M059J (cell line): ENCODE data around the gene CNTRL. TPM values are rescaled to one million over a fixed set of nuclear protein-coding genes. Genes with fewer than 3 reads are reported as not detected.

Experiments
- DNase-seq: peaks from one replicate; pipeline ENCODE4 v3.0.0-alpha.2; 2012; ENCODE audit warnings: low read depth
- total RNA-seq: library from RNA; depleted of rRNA; stranded (reverse); fragments of >200 nt; shearing (Covaris generic); gene quantifications from 2 replicates; pipeline ENCODE4 v1.2.3, GENCODE V29; 2014

Gene CNTRL
- total RNA-seq, 1 experiment from 2014 or later, result 10.1 TPM

DNA sequence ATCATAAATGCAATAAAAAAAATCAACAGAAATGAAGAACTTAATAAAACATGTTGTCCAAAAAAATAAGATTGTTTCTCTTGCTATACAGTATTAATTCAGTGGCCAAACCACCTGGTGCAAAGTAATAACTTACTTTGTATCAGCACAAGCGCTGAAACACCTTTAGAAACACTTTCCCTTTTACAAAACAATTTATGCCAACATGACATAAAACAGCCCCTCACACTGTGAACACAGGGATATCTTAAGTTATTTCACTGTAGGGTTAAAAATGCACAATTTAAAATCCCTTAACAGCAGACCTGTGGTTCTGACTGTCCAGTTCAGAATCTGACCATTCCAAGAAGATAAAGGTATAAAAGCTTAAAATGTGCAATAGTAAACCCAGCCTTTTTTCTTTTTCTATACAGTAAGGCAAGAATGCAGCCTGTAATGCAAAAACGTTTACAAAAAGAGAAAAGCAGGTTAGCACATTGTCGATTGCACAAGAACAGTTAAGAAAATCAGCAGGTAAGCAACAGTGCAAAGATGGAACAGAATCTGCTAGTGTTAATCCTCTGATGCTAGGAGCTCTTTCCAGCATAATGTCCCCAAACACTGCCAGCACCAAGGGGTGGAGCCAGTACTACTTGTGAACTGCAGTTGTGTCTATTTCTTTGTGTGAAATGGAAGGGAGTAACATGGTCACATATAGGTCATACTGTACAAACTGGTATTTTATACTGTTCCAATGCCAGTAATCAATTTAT is 105.4 kb downstream of the CNTRL start:
- DNase-seq, result no peak

DNA sequence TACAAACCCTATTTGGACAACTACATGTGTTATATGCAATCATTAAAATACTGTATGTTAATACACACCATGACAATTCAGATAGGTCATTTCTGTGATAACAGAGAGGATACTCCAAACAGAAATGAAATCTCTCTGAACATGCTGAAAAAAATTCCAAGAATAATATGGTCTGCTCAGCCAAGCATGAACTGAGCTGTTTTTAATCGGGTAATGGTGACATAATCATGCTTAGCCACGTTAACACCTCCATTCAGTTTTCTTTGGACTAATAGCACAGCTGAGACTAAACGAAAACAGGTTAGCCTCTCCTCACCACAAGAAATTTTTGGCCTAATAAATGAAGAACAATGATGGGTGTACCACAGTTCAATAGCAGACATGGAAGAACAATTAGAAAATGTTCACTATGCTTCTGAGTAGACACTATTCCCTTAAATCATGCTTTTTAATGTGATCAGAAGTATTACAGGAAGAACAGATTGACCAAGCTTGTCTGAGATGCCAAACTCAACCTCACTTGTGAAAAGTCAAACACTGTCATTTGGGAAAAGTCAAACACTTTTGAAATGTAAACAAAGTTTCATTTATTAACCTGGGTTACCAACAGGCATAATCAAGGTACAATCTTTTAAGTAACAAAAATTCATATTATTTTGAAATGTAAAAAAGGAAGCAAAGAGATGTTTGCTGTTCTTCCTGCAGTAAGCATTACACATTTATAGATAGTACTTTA is 107.5 kb downstream of the CNTRL start:
- DNase-seq, result no peak

DNA sequence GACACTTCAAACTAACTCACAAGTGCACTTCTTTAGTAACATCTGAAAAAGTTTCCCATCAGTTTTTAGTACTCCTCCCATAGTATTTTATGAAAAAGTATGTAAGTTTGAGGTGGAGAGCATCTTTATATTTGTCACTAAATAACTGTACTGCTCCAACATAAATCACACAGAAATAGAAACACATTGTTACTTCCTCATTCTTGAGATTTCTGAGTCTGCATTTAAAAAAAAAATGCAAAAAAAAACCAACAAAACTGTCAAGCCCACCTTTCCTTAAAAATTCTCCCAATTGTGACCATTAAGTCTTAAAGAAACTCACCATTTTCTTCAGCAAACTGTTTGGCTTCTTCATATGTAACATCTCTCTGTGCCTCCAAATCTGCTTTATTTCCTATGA is 108.2 kb downstream of the CNTRL start:
- DNase-seq, result no peak

DNA sequence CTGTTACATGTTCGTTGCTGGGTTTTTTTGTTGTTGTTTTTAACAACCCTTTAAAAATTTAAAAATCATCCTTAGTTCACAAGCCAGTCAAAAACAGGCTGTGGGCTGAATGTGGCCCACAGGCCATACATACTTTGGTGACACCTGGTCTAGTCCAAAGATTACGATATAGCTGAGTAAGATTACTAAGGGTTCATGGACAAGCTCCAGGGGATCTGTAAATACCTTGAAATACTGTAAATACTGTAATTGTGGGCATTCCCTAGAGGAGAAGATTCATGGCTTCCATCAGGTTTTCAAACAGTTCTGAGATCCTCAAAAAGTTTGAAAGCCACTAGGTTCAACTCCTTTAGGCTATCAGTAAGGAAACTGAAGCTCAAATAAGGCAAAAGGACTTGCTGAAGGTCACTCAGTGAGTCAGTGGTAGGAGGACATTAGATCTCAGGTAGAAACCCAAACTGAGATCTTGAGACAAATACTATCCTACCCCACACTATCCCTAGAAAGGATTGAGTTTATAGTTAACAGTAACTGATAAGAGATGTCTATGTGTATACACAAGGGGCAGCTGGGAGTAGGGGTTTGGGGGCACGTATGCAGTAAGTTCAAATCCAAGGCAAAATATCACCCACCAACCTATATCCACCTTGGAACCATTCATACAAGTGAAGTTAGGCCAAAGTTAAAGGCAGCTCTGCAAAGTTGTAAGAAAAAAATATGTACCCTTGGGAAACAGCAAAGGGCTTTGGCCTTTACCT is 109.1 kb downstream of the CNTRL start:
- DNase-seq, result no peak

DNA sequence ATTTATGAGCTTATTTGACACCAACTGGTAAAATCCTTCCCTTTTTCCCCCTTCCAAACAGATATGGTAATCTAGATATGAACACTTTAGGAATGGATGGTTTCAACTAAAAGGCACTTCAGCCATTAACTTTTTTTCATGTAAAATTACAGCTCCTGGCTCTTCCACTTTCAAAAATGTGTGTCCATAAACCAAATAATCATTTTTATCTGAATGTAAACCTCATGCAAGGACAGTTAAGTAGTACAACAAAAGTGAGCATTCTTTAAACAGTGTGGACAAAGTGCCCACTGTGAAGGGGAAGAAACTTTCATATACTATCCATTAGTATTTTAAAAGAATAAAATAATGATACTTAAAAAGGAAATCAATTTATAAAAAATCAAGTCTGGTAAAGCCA is 109.7 kb downstream of the CNTRL start:
- DNase-seq, result no peak

DNA sequence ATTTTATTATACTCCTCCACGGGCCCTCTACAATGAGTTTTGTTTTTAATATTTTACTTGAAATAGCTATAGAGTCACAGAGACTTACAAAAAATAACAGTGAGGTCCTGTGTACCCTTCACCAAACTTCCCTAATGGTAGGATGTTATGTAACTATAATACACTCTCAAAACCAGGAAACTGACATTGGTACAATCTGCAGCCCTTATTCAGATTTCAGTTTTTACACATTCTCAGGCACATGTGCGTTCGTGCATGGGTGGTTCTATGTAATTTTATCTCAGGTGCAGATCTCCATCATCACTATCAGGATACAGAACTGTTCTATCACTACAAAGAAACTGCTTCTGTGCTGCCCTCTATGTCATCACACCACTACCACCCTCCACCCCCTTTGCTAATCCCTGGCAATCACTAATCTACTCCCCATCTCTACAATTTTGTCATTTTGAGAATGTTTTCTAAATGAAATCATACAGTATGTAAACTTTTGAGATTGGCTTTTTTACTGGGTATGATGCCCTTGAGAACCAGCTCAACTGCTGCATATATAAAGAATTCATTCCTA is 110.5 kb downstream of the CNTRL start:
- no peak for DNase-seq

DNA sequence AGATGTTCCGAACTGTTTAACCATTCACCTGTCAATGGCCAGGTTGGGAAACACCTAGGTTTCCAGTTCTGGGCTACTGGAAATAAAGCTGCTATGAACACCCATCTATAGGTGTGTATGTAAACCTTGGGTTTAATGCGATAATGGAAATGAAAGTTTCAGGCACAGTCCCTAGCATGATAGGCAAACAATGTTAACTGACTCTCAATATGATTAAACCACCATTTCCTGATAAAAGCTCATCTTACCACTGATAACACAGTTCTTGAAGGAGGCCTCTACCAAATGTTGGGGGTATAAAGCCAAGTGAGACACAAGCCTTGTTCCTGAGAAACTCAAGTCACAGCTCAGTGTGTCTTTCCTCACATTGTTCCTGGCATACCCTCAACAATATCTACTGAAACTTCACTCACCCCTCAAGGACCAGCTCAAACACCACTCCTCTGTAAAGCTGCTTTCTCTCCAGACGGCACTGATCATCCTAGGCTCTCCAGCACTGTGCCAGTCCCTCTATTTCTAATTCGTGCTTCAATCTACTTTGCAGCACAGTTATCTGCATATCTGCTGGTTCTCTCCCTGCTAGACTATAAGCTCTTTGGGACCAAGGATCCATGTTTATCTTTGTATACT is 111.1 kb downstream of the CNTRL start:
- no peak for DNase-seq

DNA sequence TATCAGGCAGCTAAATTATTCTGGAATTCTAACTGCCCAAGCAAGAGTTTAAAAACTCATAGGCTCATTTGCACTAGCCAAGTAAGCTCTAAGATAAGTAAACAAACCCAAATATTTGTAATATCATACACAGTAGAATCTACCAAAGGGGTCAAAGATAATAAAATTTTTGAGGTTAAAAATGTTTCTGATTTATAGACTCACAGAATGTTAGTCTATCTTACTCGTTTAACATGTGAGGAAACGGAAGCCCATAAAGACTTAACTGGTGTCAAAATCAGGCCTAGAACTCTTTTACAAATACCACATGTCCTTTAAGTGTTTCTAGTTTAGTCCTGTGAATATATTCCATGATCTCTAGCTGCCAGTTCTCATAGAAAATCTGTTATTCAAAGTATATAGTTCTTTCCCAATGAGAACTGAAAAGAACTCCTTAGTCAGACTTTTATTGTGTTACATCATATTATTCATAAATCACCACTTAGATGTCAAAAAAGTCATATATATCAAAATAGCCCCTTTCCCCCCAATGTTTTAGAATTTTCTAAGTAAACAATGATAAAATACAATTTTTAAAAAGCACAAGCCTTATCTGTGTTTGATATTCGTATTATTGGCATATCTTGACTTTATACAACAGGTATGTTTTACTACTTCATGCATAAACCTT is 113.0 kb downstream of the CNTRL start:
- DNase-seq, result no peak

DNA sequence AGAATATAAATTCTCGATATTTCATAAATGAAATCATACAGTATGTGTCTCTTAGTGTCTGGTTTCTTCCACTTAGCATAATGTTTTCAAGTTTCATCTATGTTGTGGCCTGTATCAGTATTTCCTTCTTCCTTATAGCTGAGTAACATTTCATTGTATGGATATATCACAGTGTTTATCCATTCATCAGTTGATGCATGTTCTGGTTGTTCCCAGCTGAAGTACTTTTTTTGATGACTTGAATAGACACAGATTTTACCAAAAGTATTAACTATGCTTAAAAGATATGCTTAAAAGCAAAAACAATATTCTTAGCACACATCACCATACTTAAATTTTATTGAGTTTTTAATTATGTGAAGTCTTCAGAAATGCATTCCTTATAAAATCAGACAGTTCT is 114.3 kb downstream of the CNTRL start:
- no peak for DNase-seq

DNA sequence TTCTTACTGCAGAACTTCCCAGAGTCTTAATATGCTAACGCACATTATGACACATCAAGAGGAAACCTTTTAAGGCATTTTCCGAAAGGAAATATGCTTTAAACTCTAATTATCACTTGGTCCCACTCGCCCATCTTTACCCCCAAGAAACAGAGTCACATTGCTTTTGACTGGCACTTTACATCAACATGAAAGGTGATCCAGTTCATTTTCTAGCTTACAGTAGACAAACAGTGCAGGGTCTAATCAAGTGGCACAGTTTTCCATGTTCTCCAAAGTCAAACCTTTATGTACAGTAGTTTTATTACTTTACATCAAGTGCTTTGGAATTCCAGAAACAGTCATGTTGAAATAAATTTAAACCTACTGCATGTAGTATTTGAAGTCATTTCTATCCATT is 114.9 kb downstream of the CNTRL start:
- no peak for DNase-seq

DNA sequence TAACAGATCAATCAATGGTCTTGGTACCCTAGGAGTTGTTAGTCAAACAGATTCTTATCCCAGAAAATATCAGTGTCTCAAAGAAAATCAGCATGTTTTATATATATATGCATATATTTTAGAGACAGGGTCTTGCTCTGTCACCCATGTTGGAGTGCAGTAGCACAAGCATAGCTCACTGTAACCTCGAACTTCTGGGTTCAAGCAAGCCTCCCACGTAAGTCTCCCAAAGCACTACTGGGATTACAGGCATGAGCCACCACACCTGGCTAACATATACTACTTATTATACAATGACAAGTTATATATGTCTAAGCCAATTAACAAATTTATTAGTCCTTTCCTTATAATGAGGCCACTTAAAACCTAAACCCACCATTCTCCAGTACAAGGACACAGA is 116.5 kb downstream of the CNTRL start:
- no peak for DNase-seq

DNA sequence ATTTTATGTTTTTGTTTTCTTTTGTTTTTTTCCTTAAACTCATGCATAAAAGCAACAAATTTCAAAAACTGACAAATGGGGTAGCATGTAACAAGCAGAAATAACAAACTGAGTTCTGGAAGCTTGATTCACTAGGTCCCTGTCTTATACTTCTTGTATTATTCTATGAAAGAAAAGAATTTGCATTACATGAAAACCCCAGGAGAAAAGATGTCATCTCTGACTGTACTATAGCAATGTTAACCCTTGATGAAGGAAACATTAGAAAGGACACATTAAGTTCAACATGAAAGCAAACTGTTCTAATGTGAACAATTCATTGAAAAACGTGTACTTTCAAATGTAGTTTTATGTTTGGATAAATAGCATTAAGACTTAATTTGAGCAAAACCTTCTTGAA is 117.8 kb downstream of the CNTRL start:
- no peak for DNase-seq

DNA sequence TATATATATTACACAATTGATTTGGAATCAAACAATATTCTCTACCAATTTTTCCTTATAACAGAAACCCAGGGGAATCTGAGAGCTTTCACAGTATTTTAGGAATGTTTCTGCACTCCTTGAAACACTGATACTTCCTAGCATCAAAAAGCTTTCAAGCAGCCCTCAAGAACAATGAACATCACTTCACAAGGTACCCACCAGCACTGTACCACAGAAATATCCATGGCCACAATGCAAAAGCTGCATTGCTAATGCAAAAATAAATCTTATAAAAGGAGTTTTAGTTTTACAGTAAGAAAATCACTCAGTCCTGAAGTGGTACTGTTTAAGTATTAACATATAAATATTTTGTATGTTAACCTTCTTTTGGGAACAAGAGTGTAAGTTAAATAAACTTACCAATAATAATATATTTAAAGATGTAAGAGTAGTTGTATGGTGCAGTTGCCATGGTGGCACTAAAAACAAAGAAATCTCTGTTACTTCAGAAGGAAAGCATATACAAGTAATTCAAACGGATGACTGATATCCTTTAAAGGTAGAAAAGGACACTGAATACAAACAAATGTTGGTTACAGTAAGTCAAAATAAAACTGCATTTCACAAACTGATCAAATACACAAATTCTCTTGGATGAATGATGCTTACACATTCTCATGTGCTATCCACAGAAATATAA is 118.3 kb downstream of the CNTRL start:
- DNase-seq, result peak; percentile 37

DNA sequence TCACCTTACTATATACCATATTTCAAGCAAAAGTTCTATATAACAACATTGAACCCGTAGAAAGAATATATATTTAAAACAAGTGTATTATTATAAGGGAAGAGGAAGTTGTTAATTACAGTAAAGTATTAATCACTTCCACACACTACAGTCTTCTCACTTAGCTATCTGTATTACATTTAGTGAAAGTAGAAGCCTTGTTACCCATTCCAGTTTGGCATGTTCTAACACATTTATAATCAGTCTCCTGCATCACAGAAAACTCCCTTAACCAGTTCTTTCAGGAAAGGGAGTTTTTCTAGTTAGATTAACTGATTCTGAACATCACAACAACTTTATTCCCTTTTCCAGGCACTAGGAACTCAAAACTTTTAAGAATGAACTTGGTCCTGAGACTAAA is 120.0 kb downstream of the CNTRL start:
- DNase-seq, result no peak

DNA sequence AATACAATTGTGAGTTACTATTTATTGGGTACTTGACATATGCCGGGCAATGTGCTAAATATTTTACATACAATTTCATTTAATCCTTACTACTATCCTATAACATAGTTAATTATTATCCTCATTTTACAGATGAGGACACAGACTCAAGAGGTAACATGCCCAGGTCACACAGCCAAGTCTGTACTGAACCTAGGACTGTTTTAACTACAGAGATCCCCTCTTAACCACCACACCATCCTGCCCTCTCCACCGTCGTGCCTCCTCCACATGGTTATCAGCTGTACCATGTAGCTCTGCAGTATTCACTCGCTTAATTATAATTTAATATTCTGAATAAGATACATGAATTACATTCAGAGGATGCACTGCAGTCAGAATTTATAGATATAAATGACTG is 121.6 kb downstream of the CNTRL start:
- DNase-seq, result no peak

DNA sequence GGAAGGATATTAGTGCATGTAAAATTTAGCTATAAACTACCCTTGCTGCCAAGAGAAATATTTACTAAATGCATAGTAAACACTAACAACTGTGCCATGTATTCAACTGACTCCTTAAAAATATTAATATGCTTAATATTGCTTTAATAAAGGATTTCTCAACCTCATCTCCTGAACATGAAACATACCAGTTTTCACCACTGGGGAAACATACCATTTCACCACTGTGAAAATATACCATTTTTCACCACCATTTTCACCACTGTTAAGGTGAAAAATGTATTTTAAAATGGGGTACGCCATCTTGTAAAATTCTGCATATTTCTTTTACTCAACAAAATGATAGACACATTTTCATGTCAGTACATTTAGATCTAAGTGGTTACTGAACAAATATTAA is 122.4 kb downstream of the CNTRL start:
- DNase-seq, result no peak

DNA sequence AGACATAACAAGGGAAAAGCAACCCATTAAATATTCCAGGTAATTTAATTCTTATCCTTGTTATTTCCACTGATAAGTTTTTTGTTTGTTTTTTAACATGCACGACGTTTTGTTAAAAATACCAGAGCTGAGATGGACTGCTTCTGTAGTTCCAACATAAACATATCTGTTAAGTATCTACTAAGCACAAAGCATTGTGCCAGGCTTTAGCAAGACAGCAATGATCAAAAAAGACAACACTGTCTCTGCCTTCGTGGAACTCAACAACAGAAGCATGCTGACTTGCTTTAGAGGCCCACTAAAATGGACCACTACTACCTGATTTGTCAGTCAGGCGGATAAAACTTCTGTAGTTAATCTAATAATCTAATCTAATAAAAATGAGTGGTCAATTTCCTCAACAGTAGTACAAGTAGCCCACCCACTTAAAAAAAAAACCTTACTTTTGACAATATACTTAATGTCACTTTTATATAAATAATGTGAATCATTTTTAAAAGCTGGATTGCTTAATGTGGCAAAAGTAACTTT is 123.8 kb downstream of the CNTRL start:
- DNase-seq, result no peak

DNA sequence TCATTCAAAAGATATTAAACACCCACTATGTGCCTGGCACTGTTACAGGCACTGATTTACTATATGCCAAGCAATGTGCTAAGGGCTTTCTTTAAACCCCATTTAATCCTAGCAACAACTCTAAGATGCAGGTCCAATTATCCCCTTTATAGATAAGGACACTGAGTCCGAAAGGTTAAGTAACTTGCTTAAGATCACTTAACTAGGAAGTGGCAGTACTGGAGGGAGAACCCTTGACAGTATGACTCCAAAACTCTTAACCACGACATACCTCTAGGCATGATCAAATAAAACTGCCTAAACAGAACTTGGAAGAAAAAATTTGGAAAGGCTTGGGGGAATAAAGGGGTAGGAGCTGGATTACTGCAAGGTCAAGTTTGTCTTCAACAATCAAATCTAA is 125.2 kb downstream of the CNTRL start:
- peak; percentile 46 for DNase-seq

DNA sequence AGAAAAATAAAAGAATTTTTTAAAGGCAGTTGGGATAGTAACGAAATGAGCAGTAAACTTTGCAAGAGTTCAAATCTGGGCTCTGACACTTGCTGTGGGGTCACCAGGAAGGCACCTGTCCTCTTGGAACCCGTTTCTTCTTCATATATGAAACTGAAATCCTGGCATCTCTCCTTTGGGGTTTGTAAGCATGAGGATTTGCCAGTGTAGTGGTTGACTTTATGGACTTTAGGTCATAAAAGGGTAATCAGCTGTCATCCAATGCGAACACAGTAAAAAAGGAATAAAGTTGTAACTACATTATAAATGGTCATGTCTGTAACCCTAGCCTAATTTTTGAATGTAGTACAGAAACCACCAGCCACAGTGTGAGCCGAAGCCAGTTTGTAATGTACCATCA is 125.6 kb downstream of the CNTRL start:
- DNase-seq, result peak; percentile 23

DNA sequence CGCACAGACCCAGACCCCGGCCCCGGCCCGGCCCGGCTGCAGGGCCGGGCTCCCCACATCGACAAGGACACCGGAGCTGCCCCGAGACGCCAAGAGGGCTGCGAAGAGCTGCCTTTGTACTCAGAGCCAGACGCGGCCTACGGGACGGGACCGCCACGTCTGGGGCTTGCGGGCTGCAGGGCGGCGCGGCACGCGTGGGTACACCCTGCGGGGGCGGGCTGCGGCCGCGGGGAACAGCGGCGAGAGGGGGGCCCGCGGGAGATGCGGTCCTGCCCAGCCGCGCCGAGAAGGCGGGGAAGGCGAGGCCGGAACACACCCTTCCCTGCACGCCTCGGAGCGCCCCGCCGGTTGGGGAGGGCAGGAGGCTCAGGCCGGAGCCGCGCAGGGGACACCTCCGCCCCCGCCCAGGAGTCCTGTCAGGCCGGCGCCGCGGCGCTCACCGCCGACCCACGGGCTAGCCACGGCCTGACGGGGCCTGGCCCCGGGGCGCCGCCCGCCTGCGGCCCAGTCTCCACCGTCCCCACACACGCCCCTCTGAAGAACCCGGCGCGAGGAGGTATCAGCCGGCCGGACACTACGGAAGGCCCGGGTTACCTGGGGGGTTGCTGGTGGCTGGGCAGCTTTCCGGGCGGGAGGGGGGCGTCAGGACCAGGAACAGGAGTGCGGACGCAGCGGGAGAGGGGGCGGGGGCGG is 126.4 kb downstream of the CNTRL start:
- DNase-seq, result peak; percentile 45
